GM18951 (cell line): ENCODE results near the gene GPRIN3.
"Not testable (repeated sequence)": the region's sequence is repeated elsewhere in the genome, so short reads cannot be mapped to it uniquely, and the experiment has no call there.

Experiments
- POLR2A ChIP-seq: IDR thresholded peaks from 4 replicates; pipeline ENCODE4 v1.6.1; 2011; ENCODE audit warnings: mild to moderate bottlenecking; ENCODE audit not compliant: insufficient read length, insufficient read depth; ENCODE audit errors: extremely low read depth
- in situ Hi-C: fragments of 300-500 bp; cut with MboI; formaldehyde crosslinking; loops from one replicate; pipeline ENCODE4 v1.12.0; 2022; ENCODE audit warnings: low sequenced_read_pairs, mixed read lengths, inconsistent platforms; ENCODE audit not compliant: unreplicated experiment

GPRIN3 gene

DNA sequence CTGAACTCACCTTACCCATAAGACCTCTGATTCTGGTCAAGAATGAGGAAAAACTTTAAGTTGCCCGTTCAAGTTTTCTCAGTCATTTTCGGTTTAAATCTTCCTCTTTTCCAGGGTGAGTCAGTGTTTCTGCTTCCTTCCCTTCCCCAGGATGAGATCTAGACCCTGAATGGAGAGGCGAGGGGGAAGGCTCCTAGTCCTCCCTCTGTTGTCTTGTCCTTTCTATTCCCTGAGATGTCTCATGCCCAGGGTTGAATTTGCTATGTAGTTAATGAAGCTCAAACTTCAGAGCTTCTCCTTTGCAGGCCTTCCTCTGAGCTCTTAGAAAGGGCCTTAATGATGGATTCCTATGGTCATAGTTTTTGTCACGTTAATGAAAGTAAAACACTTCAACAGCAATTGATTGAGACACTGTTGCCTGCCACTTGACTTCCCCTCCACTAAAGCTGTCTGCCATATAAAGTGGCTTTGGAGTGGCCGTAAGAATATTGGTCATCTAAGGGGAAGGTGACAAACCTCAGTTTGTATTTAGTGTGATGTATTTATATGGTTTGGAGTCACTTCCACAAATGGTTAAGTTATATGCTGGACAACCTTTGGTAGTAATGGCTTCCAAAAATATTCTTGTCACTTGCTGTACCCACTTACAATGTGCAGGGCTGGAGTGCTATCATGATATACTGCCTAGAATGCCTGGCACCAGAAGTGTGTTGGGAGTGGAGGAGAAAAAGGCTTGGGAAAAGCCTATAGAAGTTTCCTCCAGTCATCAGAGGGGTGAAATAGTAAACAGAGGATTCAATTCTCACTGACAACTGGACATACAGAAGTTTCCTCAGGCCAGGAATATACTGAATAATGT lies 24.3 kb upstream of the GPRIN3 start:
- in situ Hi-C loops, result no loop called here
- no peak for TF ChIP-seq POLR2A

DNA sequence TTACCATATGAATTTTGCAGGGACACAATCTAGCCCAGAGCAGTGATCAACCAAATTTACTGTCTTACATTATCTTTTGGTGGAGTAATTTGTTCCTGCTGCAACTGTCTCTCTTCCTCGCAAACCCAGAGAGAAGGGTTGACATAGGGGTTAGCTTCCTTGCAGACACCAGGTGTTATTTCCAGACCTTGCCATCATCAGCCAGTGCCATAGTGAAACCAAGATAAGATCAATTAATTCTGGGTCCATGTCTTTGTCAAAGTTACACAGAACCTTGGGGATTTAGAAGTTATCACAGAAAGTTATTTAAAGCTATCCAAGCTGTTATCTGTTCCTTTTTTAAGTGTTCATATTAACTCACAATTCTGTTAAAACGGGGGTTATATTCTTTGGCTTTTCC lies 23.6 kb upstream of the GPRIN3 start:
- in situ Hi-C loops, result no loop called here
- TF ChIP-seq POLR2A, result no peak

DNA sequence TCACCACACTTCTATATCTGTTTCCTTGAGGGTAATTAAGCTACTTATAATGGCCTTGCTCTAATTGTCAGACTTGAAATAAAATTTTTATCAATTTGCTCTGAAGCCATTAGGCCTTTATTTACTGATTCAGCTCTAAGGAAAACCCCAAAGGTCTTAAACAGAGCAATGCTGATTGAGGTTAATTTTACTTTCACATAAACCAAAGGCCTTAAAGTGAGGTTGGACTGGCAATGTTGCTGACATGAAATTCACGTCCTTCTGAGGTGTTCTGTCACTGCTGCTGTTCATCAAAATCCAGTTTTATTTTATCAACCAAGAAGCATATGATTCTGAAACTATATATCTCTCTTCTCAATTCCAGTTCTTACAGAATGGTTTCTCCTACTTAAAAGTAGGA lies 21.7 kb upstream of the GPRIN3 start:
- in situ Hi-C loops, result no loop called here
- no peak for TF ChIP-seq POLR2A

DNA sequence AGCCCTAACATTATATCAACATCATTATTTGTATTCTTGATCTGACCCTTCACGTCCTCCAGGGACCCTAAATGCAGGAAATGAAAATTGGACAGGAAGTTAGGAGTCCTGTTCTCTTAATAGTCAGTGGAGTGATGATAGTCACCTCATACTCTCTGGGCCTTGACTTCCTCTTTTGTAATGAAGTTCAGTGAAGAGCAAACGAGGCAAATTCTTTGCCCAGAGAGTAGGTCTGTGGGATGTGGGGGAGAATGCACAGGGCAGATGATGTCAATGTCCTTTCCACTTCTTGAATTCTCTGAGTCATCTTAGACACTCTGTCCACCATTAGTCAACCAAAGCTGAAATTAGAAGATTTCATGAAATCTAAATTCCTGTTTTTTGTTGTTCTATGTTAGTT lies 17.1 kb upstream of the GPRIN3 start:
- in situ Hi-C loops, result no loop called here
- TF ChIP-seq POLR2A, result no peak

DNA sequence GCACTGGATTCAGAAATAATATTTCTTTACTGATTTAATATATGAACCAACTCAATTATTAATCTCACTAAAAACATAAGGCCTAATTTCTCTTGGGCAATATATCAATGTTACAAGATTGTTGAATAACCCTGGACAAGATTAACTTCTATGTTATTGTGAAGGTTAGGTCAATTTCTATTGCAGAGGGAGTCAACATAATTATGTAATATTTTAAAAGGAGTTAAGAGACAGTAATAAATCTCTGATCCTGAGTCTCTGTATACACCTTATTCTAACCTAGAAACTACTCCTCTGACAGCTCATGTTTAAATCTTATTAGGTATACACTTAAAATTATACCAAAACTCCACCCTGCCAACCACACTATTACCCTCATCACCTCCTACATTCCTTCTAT lies 15.1 kb upstream of the GPRIN3 start:
- no peak for TF ChIP-seq POLR2A
- in situ Hi-C loops, result no loop called here

DNA sequence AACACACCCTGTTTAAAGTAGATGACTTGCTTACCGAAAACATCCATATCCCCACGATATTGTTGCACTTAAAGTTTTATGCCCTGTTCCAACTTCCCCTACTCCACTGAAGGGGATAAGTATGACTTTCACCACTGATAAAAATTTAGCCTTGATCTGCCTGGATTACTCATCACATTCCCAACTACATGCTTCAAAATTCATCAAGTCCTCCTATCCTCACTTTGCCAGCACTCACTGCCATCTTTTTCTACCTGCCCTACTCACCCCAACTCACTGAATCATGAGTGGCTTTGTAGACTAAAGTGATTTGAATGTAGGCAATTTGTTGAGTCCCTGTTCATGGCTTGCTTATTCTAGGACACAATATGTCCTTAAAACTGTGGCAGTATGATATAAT lies 12.2 kb upstream of the GPRIN3 start:
- TF ChIP-seq POLR2A, result no peak
- in situ Hi-C loops, result no loop called here

DNA sequence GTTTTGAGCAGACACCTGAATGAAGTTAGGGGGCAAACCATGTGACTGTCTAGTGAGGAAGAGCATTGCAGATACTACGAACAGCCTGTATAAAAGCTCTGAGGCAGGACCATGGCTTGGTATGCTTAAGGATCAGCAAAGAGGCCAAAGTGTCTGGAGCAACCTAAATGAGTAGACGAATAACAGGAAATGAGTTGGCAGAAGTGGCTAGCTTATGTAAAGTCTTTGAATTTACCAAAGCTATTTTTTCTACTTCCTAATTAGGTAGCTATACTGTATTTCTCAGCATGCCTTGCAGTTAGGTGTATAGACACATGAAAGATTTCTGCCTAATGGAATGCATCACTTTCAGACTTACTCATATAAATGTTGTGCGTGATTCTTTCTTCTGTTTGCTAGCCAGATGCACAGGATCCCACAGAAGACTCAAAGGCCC lies 9.3 kb upstream of the GPRIN3 start:
- in situ Hi-C loops, result no loop called here
- no peak for TF ChIP-seq POLR2A

DNA sequence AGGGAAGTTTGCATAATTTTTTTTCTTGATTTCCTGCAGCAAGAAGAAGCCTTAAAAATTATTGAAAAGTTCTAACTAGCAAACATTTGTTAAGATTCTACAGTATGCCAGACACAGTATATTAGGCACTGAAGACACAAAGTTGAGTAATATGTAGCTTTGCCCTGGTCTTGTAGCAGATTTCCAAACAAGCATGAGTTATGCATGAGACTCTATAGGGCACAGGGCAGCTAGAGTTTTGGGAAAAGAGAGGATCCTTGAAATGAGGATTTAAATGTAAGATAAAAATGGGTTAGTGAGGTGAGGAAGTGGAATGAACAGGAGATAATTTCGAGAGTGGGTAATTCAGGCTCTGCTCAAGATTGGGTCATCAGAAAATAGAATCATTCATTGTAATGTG lies 8.6 kb upstream of the GPRIN3 start:
- TF ChIP-seq POLR2A, result no peak
- in situ Hi-C loops, result no loop called here

DNA sequence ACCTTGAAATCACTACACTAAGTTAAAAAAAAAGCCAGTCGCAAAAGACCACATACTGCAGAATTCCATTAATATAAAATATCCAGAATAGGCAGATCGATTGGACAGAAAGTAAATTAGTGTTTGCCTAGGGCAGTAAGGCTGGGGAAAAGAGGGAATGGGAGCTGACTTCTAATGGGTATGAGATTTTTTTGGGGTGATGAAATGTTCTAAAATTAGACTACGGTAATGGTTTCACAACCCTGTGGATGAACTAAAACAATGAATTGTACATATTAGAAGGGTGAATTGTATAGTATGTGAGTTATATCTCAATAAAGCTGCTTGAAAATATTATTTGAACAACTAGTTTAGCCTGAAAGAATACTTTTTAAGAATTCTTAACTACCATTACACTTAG lies 6.7 kb upstream of the GPRIN3 start:
- TF ChIP-seq POLR2A, result no peak
- in situ Hi-C loops, result no loop called here

DNA sequence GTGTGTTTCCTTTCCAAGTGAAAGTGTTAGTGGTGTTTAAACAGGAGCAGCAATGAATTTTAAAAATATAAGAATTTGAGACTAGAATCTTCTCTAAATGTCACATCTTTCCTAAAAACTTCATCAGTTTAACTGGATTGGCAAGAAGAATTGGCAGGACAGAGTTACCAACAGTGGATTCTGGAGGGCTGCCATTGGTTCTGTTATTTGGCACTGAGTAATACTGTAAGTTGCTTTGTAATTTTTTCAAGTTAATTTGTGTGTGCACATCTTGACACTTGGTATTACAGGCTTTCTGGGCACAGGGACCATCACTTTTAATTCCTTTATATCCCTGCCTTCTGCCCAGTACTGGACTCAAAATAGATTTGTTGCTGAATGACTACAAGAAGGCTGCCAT lies 4.5 kb upstream of the GPRIN3 start:
- no peak for TF ChIP-seq POLR2A
- in situ Hi-C loops, result no loop called here

DNA sequence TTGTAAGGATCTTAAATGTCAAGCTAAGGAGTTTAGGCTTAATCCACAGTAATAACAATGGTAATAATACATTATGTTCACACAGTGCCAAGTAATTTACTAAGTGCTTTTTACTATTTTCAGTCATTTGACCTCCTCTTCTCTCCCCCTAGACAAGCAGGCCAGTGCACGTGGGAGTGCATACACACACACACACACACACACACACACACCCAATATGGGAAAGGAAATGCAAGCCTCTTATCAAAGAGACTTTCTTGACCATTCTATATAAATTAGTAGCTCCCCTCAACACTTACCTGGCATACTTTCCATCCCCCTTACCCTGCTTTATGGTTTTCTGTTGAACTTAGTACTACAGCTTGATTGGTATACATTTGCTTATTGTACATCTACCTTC lies 3.8 kb upstream of the GPRIN3 start:
- in situ Hi-C loops, result no loop called here
- TF ChIP-seq POLR2A, result no peak

DNA sequence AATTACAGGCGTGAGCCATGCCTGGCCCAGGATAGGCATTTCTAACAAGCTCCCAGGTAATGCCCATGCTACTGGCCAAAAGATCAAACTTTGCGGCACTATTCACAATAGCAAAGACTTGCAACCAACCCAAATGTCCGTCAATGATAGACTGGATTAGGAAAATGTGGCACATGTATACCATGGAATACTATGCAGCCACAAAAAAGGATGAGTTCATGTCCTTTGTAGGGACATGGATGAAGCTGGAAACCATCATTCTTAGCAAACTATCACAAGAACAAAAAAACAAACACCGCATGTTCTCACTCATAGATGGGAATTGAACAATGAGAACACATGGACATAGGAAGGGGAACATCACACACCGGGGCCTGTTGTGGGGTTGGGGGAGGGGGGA lies 1.6 kb upstream of the GPRIN3 start:
- in situ Hi-C loops, result not testable (repeated sequence)

DNA sequence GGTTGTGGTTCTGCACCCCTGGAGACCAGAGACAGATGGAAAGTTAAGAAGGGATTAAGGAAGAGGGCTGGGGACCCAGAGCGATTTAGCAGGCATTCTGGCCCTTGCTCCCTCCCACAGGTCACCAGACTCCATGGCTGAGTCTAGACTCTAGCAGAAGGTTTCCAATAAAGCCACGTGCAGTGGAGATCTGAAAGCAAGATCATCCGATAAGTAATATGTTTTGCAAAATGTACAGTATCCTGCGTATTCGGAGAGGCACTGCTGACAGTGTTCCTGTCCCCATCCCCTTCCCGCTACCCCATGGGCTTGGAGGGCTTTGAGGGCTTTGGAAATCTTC lies 531 bp upstream of the GPRIN3 start:
- in situ Hi-C loops, result no loop called here
- TF ChIP-seq POLR2A, result no peak

DNA sequence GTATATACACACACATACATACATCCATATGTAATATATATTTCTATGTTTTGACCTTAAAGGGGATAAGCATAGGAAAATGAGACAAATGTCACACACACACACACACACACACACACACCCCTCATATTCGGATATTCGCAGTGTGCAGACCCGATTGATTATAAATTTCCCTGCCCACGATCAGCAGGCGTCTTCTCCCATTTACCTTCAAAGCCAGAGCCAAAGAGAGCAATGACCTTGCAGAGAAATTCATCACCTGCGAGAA lies 488 bp downstream of the GPRIN3 start:
- in situ Hi-C loops, result no loop called here
- no peak for TF ChIP-seq POLR2A
